Upper lobe of left lung (tissue), 6 donors: ENCODE data around the gene MSS51. TPM values are rescaled to one million over a fixed set of nuclear protein-coding genes. Genes with fewer than 3 reads are reported as not detected.
A peak's percentile ranks its signal among the peaks of the same experiment; 100 is the strongest.

Source experiments
- ATAC-seq, 2 donors: fragments of 200-7000 bp; cut with Tn5 transposase; one replicate each; pipeline ENCODE4 v1.9.1; 2022; ENCODE audit warnings: mild to moderate bottlenecking in 2 of 2, moderate library complexity in 2 of 2; ENCODE audit not compliant: low FRiP score in 2 of 2
- DNase-seq, 2 donors: peaks; one replicate each; pipeline ENCODE4 v3.0.0-alpha.2; 2019 to 2020
- H3K27ac ChIP-seq, 4 donors: fragments of 200-600 bp; sonication (generic); one replicate each; pipeline ENCODE4 v1.5.1; 2016 to 2019
- H3K27me3 ChIP-seq, 4 donors: fragments of 200-600 bp; sonication (generic); one replicate each; pipeline ENCODE4 v1.5.1; 2017 to 2019
- H3K36me3 ChIP-seq, 4 donors: fragments of 200-600 bp; sonication (generic); one replicate each; pipeline ENCODE4 v1.5.1; 2016 to 2019
- H3K4me1 ChIP-seq, 4 donors: fragments of 200-600 bp; sonication (generic); one replicate each; pipeline ENCODE4 v1.5.1; 2018 to 2019
- H3K4me3 ChIP-seq, 4 donors: fragments of 200-600 bp; sonication (generic); one replicate each; pipeline ENCODE4 v1.5.1; 2017 to 2019; ENCODE audit warnings: mild to moderate bottlenecking in 2 of 4, moderate library complexity in 1 of 4
- H3K9me3 ChIP-seq, 4 donors: fragments of 200-600 bp; sonication (generic); one replicate each; pipeline ENCODE4 v1.5.1; 2018 to 2019
- CTCF ChIP-seq, 6 experiments: fragments of 450-650 bp in 4 of 6; fragments of 200-600 bp in 2 of 6; sonication (generic) in 2 of 6; IDR thresholded peaks; one replicate each; pipeline ENCODE4 v1.5.1; 2016 to 2019; ENCODE audit warnings: antibody characterized with exemption in 6 of 6
- EP300 ChIP-seq, 4 donors: sonication (generic); formaldehyde crosslinking; IDR thresholded peaks; one replicate each; pipeline ENCODE4 v1.5.1; 2017; ENCODE audit warnings: antibody characterized with exemption in 4 of 4, control low read depth in 2 of 4
- POLR2A ChIP-seq, 4 donors: fragments of 450-650 bp; IDR thresholded peaks; one replicate each; pipeline ENCODE4 v1.5.1; 2016 to 2017; ENCODE audit warnings: antibody characterized with exemption in 4 of 4, mild to moderate bottlenecking in 2 of 4
- POLR2AphosphoS5 ChIP-seq, 2 donors: sonication (generic); formaldehyde crosslinking; IDR thresholded peaks; one replicate each; pipeline ENCODE4 v1.5.1; 2017; ENCODE audit warnings: antibody characterized with exemption in 2 of 2
- WGBS, 2 donors: methylation state at CpG; one replicate each; pipeline ENCODE4 v1.1.5; 2017 to 2018; 5-methylcytosine and 5-hydroxymethylcytosine counted together
- total RNA-seq, 6 donors: library from RNA; depleted of rRNA in 4 of 6; stranded (reverse); fragments of >200 nt in 4 of 6; gene quantifications; one replicate each; pipeline versions ENCODE4 v1.1.0 to v1.2.1, GENCODE V29; 2016 to 2021
- donor health status: DM: no; HTN: no; CAD: no; lungs with moderate emphysema.
- donor health status: DM: no; HTN: yes; CAD: no; lungs with severe emphysema.

The MSS51 gene
- total RNA-seq, 6 donors from 2014 or later = 1.7 to 8.4 (median 3.3) TPM

- ATAC-seq (no peak), DNase-seq (no peak)
- Histone ChIP-seq H3K4me3 (no peak overlapping the region), H3K9me3 (no peaks in the 10 kb centered on the region), H3K27me3 (no peaks in the 10 kb centered on the region), H3K4me1 (peaks cover 12 to 25% (median 16%) of the 10 kb centered on the region in 4 donors), H3K27ac (no peak overlapping the region), H3K36me3 (no peaks in the 10 kb centered on the region)
- TF ChIP-seq EP300 (IDR thresholded peaks at IDR 0.05) = no peak
- TF ChIP-seq CTCF (IDR thresholded peaks at IDR 0.05) = no peak
- TF ChIP-seq POLR2AphosphoS5 (IDR thresholded peaks at IDR 0.05) = no peak
- no peak for TF ChIP-seq POLR2A (IDR thresholded peaks at IDR 0.05)
- 95% methylated on average over 3 of the region's 3 CpGs for WGBS, 2 donors
These were observed 16.8 kb downstream of the MSS51 start for GRCh38 chr10:73416571-73416970.

GRCh38 chr10:73414230-73414945 lies 19.0 kb downstream of the MSS51 start:
- Histone ChIP-seq H3K9me3 (no peaks in the 10 kb centered on the region), H3K4me1 (peaks cover 12 to 30% (median 19%) of the 10 kb centered on the region in 4 donors), H3K4me3 (peak overlapping the region; percentile 66 to 85 (median 80)), H3K27ac (peak overlapping the region; percentile 96 to 97 (median 96)), H3K36me3 (no peaks in the 10 kb centered on the region), H3K27me3 (no peaks in the 10 kb centered on the region)
- TF ChIP-seq POLR2A (IDR thresholded peaks at IDR 0.05) (no peak), POLR2AphosphoS5 (IDR thresholded peaks at IDR 0.05) (no peak), EP300 (IDR thresholded peaks at IDR 0.05) (no peak), CTCF (IDR thresholded peaks at IDR 0.05) (peak in 3 of 6 experiments; percentile 3 to 19 (median 8))
- no peak for DNase-seq
- ATAC-seq = peak; percentile 32 to 48
- WGBS, 2 donors = 8 to 9% methylated on average over 12 to 15 of the region's 17 CpGs

- DNase-seq = peak; percentile 96 to 100
- 0% methylated on average over 14 to 30 of the region's 62 CpGs for WGBS, 2 donors
- H3K27ac ChIP-seq = peak within 1 kb of the TSS; percentile 96 to 97 (median 96)
- ATAC-seq = peak; percentile 99
- H3K36me3 ChIP-seq = no peaks in the 10 kb centered on the region
- H3K4me1 ChIP-seq = peaks cover 12 to 30% (median 21%) of the 10 kb centered on the region in 4 donors
- TF ChIP-seq POLR2AphosphoS5 (IDR thresholded peaks at IDR 0.05) = peak; percentile 95 to 97
- peak in 3 of 6 experiments; percentile 29 to 42 (median 38) for TF ChIP-seq CTCF (IDR thresholded peaks at IDR 0.05)
- TF ChIP-seq EP300 (IDR thresholded peaks at IDR 0.05) = peak in 2 of 4 donors; percentile 19 to 60
- peak in 3 of 4 donors; percentile 50 to 95 (median 91) for TF ChIP-seq POLR2A (IDR thresholded peaks at IDR 0.05)
- H3K9me3 ChIP-seq = no peaks in the 10 kb centered on the region
- H3K27me3 ChIP-seq = no peaks in the 10 kb centered on the region
- H3K4me3 ChIP-seq = peak within 1 kb of the TSS; percentile 66 to 85 (median 80)
These were observed 19.7 kb downstream of the MSS51 start, which contains the start of gene ANXA7 for GRCh38 chr10:73413528-73414229. ANXA7 (minus strand) TSS chr10:73414058; CDS start chr10:73400856, 13,202 bp downstream.

- TF ChIP-seq POLR2AphosphoS5 (IDR thresholded peaks at IDR 0.05) (no peak), POLR2A (IDR thresholded peaks at IDR 0.05) (no peak), CTCF (IDR thresholded peaks at IDR 0.05) (no peak), EP300 (IDR thresholded peaks at IDR 0.05) (no peak)
- Histone ChIP-seq H3K27me3 (no peaks in the 10 kb centered on the region), H3K36me3 (no peaks in the 10 kb centered on the region), H3K27ac (peak overlapping the region; percentile 96 to 97 (median 96)), H3K4me3 (peak overlapping the region; percentile 66 to 85 (median 80)), H3K9me3 (no peaks in the 10 kb centered on the region), H3K4me1 (peaks cover 12 to 30% (median 21%) of the 10 kb centered on the region in 4 donors)
- WGBS, 2 donors = 2 to 3% methylated on average over 9 of the region's 9 CpGs
- ATAC-seq (peak; percentile 35 to 83), DNase-seq (peak in 1 of 2 donors; percentile 50)
These were observed 20.2 kb downstream of the MSS51 start for GRCh38 chr10:73413108-73413527.
